Cardiac fibroblast (primary cell): ENCODE measurements around the gene ACAP3.

Source experiments
- DNase-seq, 2 donors: peaks; one replicate each; pipeline versions ENCODE4 v3.0.0 to v3.0.0-alpha.2; 2010; ENCODE audit warnings: low read depth in 2 of 2
- H3K4me3 ChIP-seq, 2 donors: replicated peaks in 1 of 2; 1 replicate in 1 of 2; 2 replicates in 1 of 2; pipeline ENCODE4 v1.5.1; 2011; ENCODE audit warnings: low read depth in 2 of 2, low read length in 2 of 2, mild to moderate bottlenecking in 2 of 2, moderate library complexity in 1 of 2
- TF ChIP-seq, protein P1 (sequence below): IDR thresholded peaks from one replicate; pipeline ENCODE4 v1.5.1; 2011; ENCODE audit warnings: low read depth, mild to moderate bottlenecking, low read length, inconsistent platforms

ACAP3 gene

DNA sequence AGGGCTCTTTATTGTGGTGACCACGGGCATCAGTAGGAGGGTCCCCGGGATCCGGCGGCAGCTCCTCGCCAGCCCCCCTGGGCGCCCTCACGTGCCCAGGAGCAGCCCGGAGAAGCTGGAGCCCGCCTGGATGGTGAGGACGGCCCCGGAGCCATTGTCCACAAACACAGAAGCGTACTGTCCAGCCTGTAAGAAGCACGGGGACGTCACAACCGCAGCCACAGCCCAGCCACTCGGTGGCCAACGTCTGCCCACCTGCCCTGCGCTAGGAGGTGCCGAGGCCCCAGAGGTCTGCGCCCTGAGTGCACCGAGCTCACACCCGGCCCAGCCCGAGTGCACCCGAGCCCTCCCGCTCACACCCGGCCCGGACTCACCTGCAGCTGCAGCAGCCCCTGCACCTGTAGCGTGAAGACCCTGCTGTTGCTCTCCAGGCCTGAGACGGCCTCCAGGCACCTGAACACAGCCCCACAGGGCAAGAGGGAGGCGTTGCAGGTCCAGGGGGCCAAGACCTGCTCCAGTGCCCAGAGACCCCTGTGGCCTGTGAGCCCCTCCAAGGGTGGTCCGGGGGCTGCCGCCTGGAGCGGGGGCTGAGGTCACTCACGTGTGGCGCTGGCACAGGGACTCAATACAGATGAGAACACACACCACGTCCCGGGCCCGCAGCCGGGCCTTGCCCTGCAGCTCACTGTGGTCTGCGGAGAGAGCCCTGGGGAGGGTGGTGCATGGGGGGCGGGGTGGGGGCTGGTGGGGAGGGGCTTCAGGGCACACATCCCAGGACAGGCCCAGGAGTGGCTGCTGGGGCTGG is 65.1 kb downstream of the ACAP3 start:
- TF ChIP-seq, protein P1, sequence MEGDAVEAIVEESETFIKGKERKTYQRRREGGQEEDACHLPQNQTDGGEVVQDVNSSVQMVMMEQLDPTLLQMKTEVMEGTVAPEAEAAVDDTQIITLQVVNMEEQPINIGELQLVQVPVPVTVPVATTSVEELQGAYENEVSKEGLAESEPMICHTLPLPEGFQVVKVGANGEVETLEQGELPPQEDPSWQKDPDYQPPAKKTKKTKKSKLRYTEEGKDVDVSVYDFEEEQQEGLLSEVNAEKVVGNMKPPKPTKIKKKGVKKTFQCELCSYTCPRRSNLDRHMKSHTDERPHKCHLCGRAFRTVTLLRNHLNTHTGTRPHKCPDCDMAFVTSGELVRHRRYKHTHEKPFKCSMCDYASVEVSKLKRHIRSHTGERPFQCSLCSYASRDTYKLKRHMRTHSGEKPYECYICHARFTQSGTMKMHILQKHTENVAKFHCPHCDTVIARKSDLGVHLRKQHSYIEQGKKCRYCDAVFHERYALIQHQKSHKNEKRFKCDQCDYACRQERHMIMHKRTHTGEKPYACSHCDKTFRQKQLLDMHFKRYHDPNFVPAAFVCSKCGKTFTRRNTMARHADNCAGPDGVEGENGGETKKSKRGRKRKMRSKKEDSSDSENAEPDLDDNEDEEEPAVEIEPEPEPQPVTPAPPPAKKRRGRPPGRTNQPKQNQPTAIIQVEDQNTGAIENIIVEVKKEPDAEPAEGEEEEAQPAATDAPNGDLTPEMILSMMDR, result no peak
- no peak for DNase-seq
- H3K4me3 ChIP-seq, result no peak overlapping the region
